T follicular helper cell (primary cell): ENCODE measurements around the gene NPM1.

Source experiments
- DNase-seq: peaks from one replicate; pipeline ENCODE4 v3.0.0-alpha.2; 2020; ENCODE audit warnings: low read depth

Gene NPM1

DNA sequence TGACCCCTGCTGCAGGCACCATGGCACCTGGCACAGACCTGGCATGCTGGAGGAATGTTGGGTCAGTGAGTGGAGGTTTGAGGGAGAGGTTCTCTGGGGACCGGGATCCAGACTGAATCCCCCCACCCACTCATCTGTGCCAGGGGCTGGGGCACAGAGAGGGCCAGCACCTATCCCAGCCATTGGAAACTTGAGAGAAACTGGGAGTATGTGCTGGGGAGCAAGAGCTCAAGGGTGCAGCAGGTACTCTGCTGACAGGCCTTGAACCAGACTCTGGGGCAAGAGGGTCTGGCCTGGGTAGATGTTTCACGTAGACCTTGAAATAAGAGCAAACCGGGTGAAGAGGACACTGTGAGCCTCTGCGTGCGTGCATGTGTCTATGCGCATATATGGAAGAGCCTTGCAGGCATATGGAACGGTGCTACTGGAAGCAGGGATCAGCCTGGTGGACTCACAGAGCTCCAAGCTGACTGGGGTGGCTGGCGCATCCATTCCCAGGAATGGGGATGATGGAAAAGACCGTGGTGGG lies 40.6 kb downstream of the NPM1 start:
- DNase-seq, result no peak

DNA sequence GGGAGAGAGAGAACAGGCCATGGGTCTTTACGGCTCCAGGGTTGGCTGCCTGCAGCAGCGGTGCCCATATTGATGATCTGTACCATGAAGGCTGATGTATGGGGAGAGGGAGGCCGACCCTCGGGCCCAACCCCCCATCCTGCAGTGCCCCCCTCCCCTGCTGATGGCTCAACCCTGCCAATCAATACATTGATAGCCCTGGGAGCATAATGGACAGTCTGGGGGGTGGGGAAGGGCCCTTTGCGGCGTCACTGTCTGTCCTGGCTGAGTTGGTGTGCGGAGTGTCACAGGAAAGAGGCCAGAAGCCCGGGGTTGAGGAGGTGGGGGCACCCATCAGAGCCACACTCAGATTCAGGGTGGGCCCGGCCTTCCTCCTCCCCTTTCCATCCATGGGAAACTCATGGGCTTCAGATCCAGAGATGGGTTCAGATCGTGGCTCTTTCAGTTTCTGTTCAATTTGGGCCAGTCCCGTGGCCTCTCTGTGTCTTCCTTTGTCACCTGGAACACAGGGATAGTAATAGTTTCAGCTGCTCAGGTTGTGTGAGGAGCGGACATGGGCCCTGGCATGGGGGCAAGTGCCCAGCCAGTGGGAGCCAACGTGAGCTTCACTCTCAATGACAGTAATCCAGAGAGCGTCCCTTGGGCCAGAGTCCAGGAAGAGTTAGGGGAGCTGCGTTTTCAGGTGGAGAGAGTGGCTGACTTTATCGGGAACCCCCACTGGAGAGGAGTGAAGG lies 41.3 kb downstream of the NPM1 start:
- DNase-seq, result no peak

DNA sequence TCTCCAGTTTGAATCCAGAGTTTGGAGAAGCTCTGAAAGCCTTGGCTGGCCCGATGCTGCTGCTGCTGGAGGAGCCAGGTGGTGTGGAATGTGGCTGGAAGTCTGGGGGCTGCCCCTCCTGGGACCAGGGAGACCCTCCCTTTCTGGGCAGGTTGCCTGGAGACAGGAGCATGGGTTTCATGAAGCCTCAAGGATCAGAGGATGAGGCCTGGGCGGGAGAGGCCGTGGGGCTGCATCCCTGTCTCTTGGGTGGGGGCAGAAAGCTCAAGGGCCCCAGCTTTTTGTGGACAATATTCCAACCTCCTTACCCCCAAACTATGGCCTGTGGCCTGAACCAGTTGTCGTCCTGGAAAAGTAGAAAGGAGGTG lies 41.9 kb downstream of the NPM1 start:
- DNase-seq, result no peak

DNA sequence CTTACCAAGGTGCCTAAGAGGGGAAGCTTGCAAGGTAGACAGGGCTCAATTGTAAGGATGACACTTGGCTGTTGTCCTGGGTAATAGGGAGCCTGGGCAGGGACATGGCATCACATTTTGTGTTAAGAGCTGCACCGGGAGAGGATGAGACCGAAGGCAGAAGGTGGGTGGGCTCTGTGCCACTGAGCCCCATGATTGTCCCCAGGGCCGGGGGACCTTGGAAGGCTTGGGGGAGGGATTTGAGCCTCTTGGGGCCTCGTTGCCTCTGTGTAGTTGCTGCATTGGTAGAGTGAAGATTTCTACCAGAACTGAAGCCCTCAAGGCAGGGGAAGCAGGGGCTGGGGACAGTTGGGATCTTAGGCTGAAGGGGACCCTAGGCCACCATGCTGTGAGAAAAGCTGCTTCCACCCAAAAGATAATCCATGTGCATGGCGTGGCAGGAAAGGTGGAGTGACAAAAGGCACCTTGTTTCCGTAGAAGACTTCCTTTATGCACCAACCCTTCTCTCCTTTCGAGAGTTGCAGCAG lies 43.7 kb downstream of the NPM1 start:
- no peak for DNase-seq

DNA sequence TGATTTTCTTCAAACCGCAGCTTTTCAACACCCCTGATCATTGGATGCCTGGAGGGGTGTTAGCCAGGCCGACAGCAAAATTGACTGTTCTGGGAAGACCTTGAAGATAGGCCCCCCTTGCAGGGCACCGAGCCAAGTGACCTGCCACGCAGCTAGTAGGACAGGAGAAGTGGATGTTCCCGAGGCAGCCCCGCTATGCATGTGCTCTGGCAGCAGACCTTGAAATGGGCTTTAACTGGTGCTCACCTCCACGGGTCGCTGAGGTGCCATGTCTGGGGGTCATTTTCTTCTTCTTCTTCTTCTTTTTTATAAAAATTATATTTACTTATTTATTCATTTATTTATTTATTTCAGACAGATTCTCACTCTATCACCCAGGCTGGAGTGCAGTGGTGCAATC lies 44.4 kb downstream of the NPM1 start:
- no peak for DNase-seq

DNA sequence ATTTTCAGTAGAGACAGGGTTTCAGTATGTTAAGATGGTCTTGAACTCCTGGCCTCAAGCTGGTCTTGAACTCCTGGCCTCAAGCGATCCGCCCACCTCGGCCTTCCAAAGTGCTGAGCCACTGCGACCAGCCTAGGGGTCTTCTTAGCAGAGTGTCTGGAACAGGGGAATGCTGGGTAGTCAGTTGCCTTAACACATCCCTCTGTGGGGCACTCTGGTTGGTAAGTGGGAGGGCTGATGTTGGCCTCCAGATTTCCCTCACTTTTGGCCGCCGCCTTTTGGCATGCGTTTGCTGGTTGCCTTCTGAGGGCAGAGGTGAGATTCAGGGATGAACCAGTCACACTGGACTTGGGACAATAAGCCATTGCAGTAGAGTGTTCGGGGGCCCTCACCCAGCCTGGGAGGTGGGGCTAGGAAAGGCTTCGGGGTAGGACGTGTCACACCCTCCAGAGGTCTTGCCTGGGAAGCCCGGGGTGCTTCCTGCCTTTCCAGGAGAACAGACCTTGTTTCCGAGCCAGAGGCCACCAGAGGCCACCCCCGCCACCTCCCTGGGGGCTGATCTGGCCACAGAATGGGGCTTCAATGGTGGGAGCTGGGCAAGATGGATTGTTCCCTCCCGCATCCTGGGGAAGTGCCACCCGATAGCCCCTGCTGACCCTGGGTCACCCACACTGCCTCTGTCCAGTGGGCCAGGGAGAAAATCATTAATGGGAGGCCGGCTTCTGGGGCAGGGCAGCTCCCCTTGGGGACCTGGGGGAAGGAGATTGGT lies 45.1 kb downstream of the NPM1 start:
- DNase-seq, result no peak

DNA sequence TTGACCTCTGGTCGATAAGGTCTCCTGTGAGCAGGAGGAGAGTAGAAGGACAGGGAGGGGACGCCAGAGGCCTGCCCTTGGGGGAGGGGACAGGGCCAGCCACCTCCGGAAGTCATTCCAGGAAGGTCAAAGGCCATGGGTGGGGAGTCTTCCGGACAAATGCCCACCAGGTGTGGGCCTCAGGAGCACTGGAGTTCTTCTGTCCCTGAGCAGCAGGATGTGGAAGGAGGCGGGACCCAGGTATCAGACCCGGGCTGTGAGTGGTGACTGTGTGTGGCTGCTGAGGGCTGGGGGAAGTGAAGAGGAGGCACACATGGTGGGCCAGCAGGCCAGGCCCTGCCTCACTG lies 45.7 kb downstream of the NPM1 start:
- no peak for DNase-seq

DNA sequence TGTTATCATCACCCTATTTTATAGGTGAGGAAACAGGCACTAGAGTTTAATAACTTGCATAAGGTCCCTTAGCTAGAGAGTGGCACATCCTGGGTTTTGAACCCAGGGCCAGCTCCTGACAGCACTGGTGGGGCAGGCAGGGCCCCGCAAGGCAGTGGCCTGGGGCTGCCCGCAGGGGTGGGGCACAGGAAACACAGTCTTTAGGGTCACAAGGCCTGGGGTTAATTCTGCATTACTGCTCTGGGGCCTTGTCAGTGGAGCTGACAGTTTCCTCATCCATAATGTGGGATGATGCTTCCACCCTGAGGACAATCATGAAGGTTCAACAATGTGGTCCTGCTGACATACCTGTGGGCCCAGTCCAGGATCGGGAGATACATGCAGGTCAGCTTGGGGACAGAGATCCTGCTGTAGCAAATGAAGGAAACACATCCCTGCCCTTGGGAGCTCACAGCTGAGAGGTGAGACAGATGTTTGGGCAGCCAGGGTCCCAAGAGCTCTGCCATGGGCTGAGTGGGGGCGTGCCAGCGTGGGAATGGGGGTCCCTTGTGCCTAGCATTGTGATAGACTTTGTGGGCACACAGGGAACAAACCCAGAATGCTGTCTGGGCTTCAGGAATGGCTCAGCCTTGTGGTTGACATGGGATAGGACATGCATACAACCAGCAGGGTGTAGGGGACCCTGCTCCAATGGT lies 46.5 kb downstream of the NPM1 start:
- DNase-seq, result no peak

DNA sequence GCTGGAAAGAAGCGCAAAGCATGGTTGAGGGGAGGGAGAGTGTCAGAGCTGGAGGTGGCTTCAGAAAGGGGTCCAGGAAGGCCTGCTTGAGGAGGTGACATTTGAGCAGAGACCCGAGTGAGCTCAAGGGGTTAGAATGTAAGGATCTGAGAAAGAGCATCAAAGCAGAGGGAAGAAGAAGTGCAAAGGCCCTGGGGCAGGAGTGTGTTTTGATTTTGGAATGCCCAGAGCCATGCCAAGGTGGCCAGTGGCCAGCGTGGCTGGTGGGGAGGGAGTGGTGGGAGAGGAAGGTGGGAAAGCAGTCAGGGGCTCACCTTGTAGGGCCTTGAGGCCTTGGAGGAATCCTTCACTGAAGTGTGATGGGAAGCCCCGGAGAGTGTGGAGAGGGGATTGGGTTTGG lies 47.2 kb downstream of the NPM1 start:
- no peak for DNase-seq

DNA sequence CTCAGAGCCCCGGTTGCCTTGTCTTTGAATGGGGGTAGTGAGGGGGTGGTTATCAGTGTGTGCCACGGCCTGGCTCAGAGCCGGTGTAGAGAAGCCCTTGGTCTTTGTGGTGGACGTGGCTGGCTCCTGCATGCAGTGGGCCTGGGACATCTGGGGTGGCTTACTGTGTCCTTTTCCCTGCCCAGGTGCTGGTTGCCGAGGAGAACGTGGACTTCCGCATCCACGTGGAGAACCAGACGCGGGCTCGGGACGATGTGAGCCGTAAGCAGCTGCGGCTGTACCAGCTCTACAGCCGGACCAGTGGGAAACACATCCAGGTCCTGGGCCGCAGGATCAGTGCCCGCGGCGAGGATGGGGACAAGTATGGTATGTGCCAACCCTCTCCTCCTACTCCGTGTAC lies 48.3 kb downstream of the NPM1 start:
- no peak for DNase-seq

DNA sequence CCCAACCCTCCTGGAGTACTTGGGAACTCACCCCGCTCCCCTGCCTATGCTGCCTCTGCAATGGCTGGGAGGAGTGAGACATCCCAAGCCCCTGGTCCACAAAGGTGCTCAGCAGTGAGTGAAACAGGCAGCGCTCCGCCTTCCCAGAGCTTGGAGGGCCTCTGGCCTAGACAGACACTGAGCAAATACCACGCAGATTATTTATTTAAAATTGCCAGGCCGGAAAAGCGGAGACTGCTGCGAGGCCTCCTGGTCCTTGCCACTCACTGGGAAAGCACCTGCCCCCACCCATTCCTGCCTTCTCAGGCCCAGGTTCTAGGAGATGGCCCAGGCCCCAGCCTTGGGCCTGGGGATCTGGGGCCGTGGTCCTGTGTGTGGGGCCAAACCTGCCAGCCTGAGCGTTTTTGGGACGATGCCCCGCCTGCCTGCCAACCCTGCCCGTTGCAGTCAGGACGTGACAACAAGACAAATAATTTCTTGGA lies 49.2 kb downstream of the NPM1 start:
- DNase-seq, result no peak

DNA sequence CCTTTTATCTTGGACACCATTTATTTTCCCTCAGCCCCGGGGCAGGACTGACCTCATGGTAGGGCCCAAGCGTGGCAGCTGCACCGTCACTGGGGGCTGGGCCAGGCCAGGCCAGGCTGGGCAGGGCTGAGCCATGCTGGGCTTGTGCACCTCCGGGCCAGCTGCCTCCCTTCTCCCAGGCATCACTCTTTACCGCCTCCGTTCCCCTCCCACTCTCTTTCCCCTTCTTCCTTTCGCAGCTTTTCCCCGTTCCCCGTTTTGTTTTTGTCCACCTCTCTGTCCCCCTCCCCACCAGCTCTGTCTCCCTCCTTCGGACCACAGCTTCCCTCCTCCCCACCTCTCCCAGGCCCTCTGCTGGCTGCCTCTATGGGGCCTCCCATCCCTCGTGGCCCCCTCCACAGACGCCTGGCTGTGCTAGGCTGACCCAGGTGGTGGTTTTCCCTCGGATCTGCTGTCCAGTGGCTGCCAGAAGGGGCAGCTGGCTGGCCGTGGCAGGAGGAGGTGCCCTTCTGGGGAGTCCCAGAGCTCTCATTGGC lies 49.7 kb downstream of the NPM1 start:
- DNase-seq, result no peak

DNA sequence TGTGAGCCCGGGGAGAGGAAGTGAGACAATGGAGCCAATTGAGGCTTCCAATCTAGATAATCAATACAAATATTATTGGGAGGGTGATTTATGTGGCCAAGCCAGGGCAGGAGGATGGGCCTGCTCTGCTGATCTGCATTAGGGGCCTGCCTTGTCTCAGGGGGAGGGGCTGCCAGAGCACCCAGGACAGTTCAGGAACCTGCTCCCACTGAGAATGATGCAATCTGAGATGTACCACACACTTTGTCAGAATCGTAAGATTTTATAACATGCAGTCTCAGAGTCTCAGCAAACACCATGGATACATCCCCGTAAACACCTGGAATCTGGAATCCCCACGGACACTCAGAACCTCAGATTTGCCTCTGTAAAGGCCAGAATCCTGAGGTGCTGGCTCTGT lies 51.1 kb downstream of the NPM1 start:
- DNase-seq, result no peak

DNA sequence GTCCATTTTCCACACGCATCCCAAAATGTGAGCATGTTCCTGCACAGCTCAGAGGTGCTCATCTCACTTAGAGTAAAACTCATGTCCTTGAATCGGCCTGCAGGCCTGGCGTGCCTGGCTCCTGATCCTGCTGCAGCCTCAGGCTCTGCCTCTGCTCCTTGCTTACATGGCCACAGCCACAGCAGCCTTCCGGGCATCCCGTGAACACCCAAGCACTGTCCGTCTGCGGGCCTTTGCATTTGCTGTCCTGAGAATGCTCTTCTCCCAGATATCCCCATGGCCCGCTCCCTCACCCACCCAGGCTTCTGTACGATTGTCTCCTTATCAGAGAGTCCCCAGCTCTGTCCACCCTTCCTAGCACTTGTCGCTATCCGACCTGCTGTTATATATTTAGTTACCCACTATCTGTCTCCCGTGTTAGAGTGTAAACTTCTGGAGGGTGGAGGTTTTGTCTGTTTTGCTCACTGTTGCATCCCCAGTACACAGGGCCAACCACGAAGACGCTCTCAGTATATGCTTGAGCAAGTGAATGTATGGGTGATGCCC lies 53.7 kb downstream of the NPM1 start:
- no peak for DNase-seq

DNA sequence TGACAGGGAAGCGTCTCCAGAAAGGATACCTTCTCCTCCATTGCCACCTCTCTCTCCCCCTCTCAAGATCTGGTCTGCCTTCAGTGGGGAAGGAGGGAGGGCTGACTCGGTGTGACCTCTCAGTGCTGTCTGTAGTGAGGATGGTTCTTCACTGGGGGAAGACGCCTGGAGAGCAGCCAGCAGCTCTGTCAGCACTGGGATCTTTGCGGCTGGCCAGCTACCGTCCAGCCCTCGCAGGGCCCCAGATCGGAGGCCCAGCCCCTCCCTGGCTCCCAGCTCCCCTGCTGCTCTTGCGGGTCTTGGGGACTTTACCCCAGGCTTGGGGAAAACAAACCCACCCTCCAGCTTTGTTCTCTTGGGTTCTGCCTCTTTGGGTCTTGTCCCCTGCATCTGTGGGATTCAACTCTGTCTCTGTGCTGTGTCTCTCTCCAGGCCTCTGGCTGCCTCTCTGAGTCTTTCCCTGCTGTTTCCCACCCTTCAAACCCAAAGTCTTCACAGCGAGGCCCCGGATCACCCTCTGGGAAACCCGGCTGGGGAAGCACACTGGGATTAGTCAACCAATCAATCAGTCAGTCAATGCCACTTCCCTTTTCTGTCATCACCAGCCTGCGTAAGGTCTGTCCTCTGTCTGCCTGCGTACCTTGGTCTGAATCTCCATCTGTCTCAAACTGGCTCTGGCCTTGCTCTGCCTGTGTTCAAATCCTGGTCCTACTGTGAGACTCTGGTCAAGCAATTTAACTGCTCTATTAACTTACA lies 54.8 kb downstream of the NPM1 start:
- DNase-seq, result no peak

DNA sequence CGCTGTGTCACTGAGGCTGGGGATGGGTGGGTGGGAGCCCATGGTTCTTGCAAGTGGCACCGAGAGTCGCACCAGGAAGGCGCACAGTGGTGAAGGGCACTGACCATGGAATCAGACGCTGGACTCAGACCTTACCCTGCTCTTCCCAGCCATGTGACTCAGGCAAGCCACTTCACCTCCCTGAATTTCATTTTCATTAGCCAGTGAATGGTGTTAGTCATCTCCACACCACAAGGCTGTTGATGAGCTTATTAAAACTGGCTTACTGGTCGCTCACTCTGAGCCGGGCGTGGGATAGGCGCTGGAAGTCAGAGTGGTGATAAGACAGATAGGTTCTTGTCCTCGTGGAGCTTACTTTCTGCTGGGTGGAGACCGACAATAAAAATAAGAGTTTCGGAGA lies 56.9 kb downstream of the NPM1 start:
- no peak for DNase-seq

DNA sequence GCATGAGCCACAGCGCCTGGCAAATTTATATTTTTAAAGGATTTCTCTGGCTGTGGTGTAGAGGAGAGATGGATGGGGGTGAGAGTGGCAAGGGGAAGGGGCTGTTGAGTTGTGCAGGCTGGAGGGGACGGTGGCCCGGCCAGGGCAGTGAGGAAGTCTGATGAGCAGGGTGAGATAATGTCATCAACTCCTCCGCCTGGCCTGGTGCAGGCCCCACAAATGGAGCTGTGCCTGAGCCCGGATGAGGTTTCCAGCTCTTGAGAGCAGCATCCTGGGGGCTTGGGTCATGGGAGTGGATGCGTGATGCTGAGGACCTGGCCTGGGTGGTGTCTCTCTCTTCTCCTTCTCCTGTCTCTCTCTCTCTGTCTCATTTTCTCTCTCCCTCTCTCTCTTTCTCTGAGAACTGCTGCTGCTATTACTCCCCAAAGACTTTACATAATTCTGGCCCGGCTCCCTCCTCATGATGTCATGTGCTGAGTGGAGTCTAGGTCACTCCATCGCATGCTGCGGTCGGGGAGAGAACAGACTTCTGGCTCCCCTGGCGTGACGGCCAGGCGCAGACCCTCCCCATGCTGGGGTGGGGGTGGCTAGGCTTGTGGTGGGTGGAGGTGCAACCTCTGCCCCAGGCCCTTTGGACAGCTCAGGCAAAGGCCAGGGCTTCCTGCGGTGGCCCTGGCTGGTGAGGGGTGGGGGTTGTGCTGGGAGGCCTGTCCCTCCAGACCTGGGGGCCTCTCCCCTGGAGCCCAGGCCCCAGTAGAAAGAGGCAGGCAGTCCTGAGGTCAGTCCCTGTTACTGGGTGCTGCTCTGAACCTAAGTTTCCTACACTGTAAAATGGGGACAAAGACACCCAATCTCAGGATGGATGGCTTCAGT lies 58.2 kb downstream of the NPM1 start:
- no peak for DNase-seq

DNA sequence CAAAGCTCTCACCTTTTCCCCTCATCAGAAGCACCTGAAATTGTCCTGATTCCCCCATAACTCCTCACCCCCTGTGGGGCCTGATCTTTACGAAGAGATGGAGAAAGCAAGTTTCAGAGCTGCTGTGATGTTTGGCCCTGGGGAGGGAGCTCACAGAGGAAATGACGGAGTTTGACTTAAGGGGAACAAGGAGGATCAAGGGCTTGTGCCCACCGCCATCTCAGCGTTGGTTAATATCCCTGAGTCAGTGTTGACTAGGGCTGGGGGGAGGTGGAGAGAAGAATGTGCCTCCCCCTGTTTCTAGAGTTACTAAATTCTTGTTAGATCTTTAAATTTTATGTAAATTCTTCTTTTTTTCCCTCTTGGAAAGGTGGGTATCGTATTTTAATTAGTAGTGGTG lies 59.6 kb downstream of the NPM1 start:
- no peak for DNase-seq

DNA sequence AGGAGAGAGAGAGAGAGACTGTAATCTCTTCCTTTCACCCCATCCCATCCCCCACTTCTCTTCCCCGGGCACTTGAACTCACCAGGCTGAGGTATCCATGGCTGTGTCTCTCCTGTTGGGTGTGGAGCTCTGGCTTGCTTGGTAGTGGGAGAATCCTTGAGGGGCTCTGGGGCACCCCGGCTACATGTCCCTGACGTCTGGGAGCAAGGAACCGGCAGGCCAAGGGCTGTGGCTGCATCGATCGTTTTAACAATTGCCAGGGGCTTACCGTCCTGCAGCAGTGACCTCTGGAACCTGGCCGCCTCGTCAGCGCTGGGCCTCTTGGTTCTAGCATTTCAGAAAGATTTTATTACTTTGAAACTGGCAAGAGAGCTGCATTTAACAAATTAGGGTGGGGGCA lies 61.8 kb downstream of the NPM1 start:
- no peak for DNase-seq
